Measurements from ENCODE around the gene IFNA1.
A peak's percentile ranks its signal among the peaks of the same experiment; 100 is the strongest.
"Not testable (repeated sequence)": the region's sequence is repeated elsewhere in the genome, so short reads cannot be mapped to it uniquely, and the experiment has no call there.

Gene IFNA1

DNA sequence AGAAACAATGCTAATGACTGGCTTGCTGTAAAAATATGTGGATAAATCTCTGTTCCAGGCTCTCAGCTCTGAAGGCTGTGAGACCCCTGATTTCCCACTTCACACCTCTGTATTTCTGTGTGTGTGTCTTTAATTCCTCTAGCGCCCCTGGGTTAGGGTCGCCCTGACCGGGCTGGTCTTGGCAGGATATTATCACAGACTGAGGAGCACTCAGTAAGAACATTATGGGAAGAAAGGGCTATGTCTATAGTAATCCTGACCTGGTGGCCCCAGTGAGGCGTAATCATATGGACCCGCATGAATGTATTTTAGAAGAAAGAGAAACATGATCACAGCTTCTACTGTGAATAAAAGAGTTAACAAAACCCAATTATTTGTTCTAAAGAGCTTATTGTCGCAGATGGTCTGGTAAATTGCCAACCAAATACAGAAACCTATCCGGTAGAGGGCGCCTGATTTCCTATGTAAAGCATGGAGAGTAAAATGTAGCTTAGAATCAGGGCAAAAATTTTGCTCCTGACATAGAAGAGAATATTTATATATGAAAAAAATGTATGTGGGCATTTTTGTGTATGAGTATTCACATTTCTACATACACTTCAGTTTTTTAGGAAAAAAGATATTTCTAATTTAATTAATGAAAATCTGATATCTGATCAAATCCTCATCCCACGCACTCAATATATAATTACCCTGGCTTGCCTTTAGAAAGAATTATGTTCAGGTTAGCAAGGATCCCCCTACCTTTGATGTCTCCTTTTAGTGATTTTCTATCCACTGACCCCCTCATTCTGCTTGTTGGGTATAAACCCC, 5.8 kb upstream of the IFNA1 start:
- peak; percentile 32 to 43 (median 42) for TF ChIP-seq CTCF (IDR thresholded peaks at IDR 0.05; ENCODE audit: unreplicated experiment in 3 of 3)
- Mint-ChIP-seq H3K36me3 (ENCODE audit: low read depth) (no peaks in the 10 kb centered on the region), H3K4me3 (no peak overlapping the region), H3K27me3 (ENCODE audit: low read depth) (no peaks in the 10 kb centered on the region), H3K27ac (no peak overlapping the region), H3K9me3 (no peaks in the 10 kb centered on the region), H3K4me1 (no peaks in the 10 kb centered on the region)

DNA sequence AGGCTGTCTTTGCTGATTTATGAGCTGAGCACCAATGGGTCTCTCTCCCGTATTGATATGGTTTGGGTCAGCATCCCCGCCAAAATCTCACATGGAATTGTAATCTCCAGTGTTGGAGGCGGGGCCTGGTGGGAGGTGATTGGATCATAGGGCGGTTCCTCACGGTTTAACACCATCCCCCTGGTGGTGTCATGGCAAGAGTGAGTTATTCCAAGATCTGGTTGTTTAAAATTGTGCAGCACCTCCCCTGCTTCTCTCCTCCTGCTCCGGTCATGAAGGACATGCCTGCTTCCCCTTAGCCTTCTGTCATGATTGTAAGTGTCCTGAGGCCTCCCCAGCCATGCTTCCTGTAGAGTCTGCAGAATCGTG, 5.2 kb upstream of the IFNA1 start:
- not testable (repeated sequence) for H3K4me1 Mint-ChIP-seq; H3K27ac Mint-ChIP-seq; H3K36me3 Mint-ChIP-seq (ENCODE audit: low read depth); H3K9me3 Mint-ChIP-seq; H3K27me3 Mint-ChIP-seq (ENCODE audit: low read depth); H3K4me3 Mint-ChIP-seq

DNA sequence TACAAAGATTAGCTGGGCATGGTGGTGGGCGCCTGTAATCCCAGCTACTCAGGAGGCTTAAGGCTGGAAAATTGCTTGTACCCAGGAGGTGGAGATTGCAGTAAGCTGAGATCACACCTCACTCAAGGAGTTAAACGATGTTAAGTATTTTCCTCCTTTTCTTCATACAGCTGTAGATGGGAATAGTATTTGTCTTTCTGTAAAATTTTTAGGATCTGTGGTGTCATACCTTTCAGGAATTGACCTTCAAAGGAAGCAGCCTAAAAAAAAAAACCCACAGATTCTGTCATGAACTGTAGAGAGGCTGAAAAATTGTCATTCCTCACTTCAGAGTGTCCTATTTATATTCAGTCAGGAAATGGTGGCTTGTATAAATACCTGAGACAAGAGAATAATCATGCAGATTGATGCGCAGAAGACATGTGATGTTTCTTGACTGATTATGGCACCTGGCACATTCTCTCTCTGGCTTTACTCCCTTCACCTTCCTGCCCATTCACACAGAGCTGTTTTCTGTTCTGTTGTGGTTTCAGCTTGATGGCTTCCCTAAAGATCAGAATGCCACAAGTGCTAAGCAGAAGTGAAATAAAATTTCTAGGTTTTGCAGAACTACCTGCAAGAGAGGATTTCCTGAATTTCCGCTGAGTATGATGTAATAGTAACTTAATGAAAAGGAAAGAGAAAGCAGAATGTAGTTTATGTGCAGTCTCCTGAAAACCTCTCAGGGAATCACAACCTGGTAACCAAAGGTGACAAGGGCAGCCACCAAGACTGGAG, 3.8 kb downstream of the IFNA1 start:
- Mint-ChIP-seq H3K36me3 (ENCODE audit: low read depth) (no peaks in the 10 kb centered on the region), H3K27ac (no peak overlapping the region), H3K27me3 (ENCODE audit: low read depth) (no peaks in the 10 kb centered on the region), H3K4me3 (no peak overlapping the region), H3K4me1 (no peaks in the 10 kb centered on the region), H3K9me3 (peaks cover 6% of the 10 kb centered on the region)
- no peak for TF ChIP-seq CTCF (IDR thresholded peaks at IDR 0.05; ENCODE audit: unreplicated experiment in 3 of 3)

DNA sequence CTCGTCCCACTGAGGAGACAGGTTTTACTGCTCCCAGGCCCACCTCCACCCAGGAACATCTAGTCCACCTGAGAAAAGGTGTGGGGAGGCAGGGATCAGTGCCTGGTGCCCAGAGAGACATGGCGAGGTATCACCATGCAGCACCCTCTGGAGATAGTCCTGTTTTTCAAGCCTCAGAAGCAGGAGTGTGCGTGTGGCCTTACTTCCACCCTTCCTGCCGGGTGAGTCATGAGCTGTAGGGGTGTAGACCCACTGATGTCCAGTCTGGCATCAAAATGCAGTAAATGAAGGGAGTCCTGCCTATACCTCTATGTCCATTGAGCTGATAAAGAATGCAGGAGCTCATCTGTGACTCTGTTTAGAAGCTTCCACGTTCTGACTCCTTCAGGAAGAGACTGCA, 9.1 kb downstream of the IFNA1 start:
- not testable (repeated sequence) for H3K27ac Mint-ChIP-seq; H3K27me3 Mint-ChIP-seq (ENCODE audit: low read depth); H3K36me3 Mint-ChIP-seq (ENCODE audit: low read depth); H3K4me3 Mint-ChIP-seq; H3K4me1 Mint-ChIP-seq; H3K9me3 Mint-ChIP-seq

DNA sequence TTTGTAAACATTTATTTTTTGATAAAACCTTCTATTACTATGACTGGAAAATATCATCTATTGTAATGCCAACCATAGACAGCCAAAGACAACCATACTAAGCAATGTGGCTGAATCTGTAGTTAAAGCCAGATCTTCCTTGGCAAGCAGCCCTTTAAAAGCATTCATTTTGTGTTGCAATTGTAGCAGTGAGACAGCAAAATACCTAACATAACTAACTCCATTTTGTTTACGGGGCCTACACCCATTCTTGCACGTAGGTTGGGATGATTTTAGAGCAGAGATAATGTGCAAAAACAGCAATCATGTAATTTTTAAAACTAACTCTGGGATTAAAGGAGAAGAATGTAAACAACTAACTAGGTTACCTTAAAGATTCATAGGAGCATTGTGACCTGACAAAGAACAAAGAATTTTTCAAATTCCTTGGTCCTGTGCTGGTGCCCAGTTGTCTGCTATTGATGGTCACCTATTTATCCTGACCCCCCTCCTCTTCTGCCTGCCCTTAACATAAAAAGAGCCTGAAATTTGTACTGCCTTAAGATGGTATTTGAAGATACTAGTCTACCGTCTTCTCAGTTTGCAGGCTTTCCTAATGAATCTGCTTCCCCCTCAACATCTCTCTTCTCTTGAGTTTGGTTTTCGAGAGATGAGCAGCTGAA, 10.6 kb downstream of the IFNA1 start:
- Mint-ChIP-seq H3K9me3 (no peaks in the 10 kb centered on the region), H3K27ac (no peak overlapping the region), H3K4me3 (no peak overlapping the region), H3K36me3 (ENCODE audit: low read depth) (no peaks in the 10 kb centered on the region), H3K27me3 (ENCODE audit: low read depth) (peaks cover 3% of the 10 kb centered on the region), H3K4me1 (no peaks in the 10 kb centered on the region)
- TF ChIP-seq CTCF (IDR thresholded peaks at IDR 0.05; ENCODE audit: unreplicated experiment in 3 of 3), result no peak

- no peaks in the 10 kb centered on the region for H3K4me1 Mint-ChIP-seq
- H3K9me3 Mint-ChIP-seq, result peaks cover 3% of the 10 kb centered on the region
- H3K4me3 Mint-ChIP-seq, result no peak overlapping the region
- TF ChIP-seq CTCF (IDR thresholded peaks at IDR 0.05; ENCODE audit: unreplicated experiment in 3 of 3), result no peak
- no peak overlapping the region for H3K27ac Mint-ChIP-seq
- no peaks in the 10 kb centered on the region for H3K36me3 Mint-ChIP-seq (ENCODE audit: low read depth)
- H3K27me3 Mint-ChIP-seq (ENCODE audit: low read depth), result peaks cover 3% of the 10 kb centered on the region
These were observed 12.4 kb downstream of the IFNA1 start for GRCh38 chr9:21452681-21453080.
